Sciatic nerve (tissue), 2 donors: ENCODE measurements around the gene ARIH1. TPM values are rescaled to one million over a fixed set of nuclear protein-coding genes. Genes with fewer than 3 reads are reported as not detected.
"Not testable (repeated sequence)": the region's sequence is repeated elsewhere in the genome, so short reads cannot be mapped to it uniquely, and the experiment has no call there.

ENCODE experiments used
- ATAC-seq: fragments of 200-7000 bp; cut with Tn5 transposase; one replicate; pipeline ENCODE4 v1.9.1; 2020; ENCODE audit warnings: mild to moderate bottlenecking, moderate library complexity
- DNase-seq: peaks from one replicate; pipeline ENCODE4 v3.0.0-alpha.2; 2020; ENCODE audit warnings: low spot score
- intact Hi-C: fragments of 100-400 bp; cut with DNase I; formaldehyde crosslinking; loops from one replicate; pipeline ENCODE4 v1.14.2; 2022
- total RNA-seq: library from RNA; stranded (reverse); fragmentation: NEBNext Ultra II Directional; extraction: Animal tissue kit (Norgen Biotek cat#: 25700); gene quantifications from one replicate; pipeline ENCODE4 v1.2.1, GENCODE V29; 2021
- donor health status: DM: no; HTN: no; CAD: no.
- donor health status: DM: no; HTN: no; CAD: no.

The ARIH1 gene
- total RNA-seq, 1 donor from 2014 or later: 175 TPM

DNA sequence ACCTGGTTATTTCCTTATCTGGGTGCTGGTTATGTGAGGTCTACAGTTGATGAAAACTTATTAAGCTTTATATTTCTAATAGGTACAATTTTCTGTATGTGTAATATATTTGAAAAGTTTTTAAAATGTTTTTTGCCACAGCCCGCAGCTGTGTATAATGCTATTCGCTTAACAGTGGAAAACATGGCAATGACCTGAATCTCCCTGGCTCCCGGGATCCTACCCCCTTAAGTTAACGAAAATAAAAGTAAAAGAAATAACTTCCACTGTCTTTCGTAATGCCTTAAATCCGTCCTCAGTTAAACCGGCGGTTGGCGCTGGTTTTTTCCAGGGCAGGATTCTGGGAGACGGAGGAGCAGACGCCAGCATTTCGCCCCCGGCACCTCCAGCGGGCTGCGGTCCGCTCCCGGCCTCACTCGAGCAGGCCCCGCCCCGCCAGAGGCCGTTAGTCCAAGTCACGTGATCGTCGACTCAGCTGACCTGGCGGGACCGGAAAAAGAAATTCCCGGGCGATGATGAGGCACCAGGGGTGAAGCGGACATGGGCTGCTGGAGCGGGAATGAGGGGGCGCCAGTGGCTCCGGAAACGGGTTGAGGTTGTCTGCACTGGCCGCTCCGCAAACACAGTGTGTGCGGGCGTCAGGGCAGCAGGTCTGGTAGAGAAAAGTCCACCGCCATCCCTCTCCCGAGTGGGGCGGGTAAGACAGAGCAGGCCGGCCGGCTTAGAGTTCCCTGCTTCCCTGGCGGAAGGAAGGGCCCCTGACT lies 162.6 kb downstream of the ARIH1 start:
- DNase-seq (peak; percentile 85), ATAC-seq (peak; percentile 96)
- intact Hi-C loops: not testable (repeated sequence)

DNA sequence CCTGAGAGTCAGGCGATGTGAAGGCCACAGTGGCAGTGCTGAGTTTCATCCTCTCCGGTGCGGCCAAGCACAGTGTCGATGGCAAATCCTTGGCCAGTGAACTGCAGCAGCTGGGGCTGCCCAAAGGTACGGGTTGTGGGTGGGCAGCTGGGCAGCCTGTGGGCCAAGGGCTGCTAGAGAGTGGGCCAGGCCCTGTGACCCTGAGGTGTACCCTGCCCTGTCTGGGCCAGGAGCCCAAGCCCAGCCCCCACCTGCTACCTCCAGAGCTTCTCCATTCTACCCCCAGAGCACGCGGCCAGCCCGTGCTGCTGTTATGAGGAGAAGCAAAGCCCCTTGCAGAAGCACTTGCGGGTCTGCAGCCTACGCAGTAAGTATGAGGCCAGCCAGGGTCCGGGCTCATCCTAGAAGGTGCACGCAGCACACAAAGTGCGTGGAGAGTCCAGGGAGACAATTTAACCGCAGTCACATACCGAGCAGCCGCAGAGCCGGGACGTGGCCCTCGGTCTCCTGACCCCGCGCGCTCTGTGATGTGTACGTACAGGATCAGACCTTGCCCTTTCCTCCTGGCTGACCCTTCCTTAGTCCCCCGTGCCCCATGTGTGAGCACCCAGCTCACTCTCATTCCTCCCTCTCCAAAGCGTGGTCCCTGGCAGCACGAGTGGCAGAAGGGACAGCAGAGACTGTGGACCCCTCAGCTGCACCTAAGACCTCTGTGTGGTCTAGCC lies 165.8 kb downstream of the ARIH1 start:
- DNase-seq, ATAC-seq, intact Hi-C loops: not testable (repeated sequence)

DNA sequence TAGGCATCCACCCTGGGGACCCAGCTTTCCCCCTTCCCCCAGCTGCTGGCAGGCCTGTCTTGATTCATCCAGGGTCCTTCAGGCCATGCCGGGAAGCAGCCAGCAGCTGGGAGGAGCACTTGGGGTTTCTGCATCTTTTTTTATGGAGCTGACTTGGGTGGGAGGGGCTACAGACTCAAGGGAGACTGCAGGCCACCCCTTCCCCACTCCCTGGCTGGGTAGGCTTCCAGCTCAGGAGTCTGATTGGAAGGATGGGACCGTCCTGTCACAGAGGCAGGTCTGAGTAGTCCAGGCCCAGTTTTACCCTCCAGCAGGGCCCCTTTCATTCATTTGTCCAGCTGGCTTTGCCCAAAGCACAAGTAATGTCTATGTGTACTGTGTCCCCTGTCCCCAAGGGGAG lies 168.1 kb downstream of the ARIH1 start:
- intact Hi-C loops, DNase-seq, ATAC-seq: not testable (repeated sequence)

DNA sequence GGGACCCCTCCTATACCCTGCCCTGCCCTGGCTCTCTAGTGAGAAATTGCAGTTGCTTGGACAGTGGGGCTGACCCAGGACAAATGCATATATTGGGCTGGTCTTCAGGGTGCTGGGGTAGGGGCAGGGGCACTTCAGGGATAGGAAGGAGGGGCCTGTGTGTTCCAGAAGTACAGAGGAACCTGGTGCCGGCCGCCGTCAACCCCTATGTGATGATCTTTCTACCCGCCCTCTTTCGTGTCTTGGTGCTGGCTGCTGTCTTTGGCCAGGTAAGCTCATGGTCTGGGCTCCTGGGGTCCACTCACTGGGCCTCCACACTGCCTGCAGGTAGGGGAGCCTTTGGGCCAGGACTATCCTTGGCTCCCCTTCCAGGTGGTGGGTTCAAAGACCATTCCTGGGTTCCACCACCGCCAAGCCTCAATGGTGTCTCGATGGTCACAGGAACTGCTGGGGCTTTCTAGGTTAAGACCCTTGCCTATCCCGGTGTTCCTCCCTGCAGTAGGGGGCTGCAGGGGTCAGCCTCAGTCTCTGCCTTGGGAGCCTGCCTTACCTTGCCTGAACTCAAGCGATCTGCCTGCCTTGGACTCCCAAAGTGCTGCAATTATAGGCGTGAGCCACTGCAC lies 174.6 kb downstream of the ARIH1 start:
- intact Hi-C loops, DNase-seq, ATAC-seq: not testable (repeated sequence)

Other genes starting within 250 kb of the ARIH1 start
- gene PKM, start 243.1 kb upstream of the ARIH1 start, total RNA-seq: 385 TPM
- 113 TPM for gene PARP6, start 201.8 kb upstream of the ARIH1 start, total RNA-seq
- gene CELF6, start 154.2 kb upstream of the ARIH1 start, total RNA-seq: 3.3 TPM
- gene HEXA, start 98.3 kb upstream of the ARIH1 start, total RNA-seq: 102 TPM
- not detected for gene TMEM202, start 76.0 kb upstream of the ARIH1 start, total RNA-seq
- not detected for gene GOLGA6B, start 180.4 kb downstream of the ARIH1 start, total RNA-seq
- gene HIGD2B, start 211.9 kb downstream of the ARIH1 start, total RNA-seq: not detected
- 28.9 TPM for gene BBS4, start 211.9 kb downstream of the ARIH1 start, total RNA-seq